Stimulated activated CD8-positive, alpha-beta memory T cell treated with anti-CD3 and anti-CD28 coated beads, Interleukin-12 subunit alpha, Interleukin-12 subunit beta, amount 100 ng/mL, for 24 hours (primary cell): Measurements from ENCODE around the gene FAM98B.

Experiments
- DNase-seq: peaks from one replicate; pipeline ENCODE4 v3.0.0-alpha.2; 2020; ENCODE audit errors: extremely low read depth

Gene FAM98B

GRCh38 chr15:38461066-38461833, 7.3 kb downstream of the FAM98B start:
- DNase-seq, result no peak

- DNase-seq, result no peak
Measured at GRCh38 chr15:38463893-38464292, 10.0 kb downstream of the FAM98B start.

GRCh38 chr15:38464675-38465074, 10.7 kb downstream of the FAM98B start:
- DNase-seq, result no peak

GRCh38 chr15:38470816-38471215, 16.9 kb downstream of the FAM98B start:
- DNase-seq, result no peak

GRCh38 chr15:38471974-38472373, 18.0 kb downstream of the FAM98B start:
- no peak for DNase-seq

GRCh38 chr15:38474155-38474757, 20.3 kb downstream of the FAM98B start:
- no peak for DNase-seq

GRCh38 chr15:38475361-38475760, 21.4 kb downstream of the FAM98B start:
- no peak for DNase-seq

- no peak for DNase-seq
Measured at GRCh38 chr15:38476120-38476519, 22.2 kb downstream of the FAM98B start.

GRCh38 chr15:38477637-38478036, 23.7 kb downstream of the FAM98B start:
- DNase-seq, result no peak

GRCh38 chr15:38479266-38479665, 25.3 kb downstream of the FAM98B start:
- no peak for DNase-seq

- DNase-seq, result no peak
Measured at GRCh38 chr15:38479756-38480155, 25.8 kb downstream of the FAM98B start.

- no peak for DNase-seq
Measured at GRCh38 chr15:38481113-38481512, 27.2 kb downstream of the FAM98B start.

- DNase-seq, result no peak
Measured at GRCh38 chr15:38481761-38482160, 27.8 kb downstream of the FAM98B start.

- no peak for DNase-seq
Measured at GRCh38 chr15:38482572-38482971, 28.6 kb downstream of the FAM98B start.

- no peak for DNase-seq
Measured at GRCh38 chr15:38486936-38487335, 33.0 kb downstream of the FAM98B start.

- DNase-seq, result no peak
Measured at GRCh38 chr15:38487378-38487777, 33.5 kb downstream of the FAM98B start.

- no peak for DNase-seq
Measured at GRCh38 chr15:38490242-38490922, 36.5 kb downstream of the FAM98B start.

GRCh38 chr15:38496151-38496550, 42.2 kb downstream of the FAM98B start:
- DNase-seq, result no peak

GRCh38 chr15:38499651-38500050, 45.7 kb downstream of the FAM98B start:
- DNase-seq, result no peak

- DNase-seq, result no peak
Measured at GRCh38 chr15:38503496-38503895, 49.6 kb downstream of the FAM98B start.

- DNase-seq, result no peak
Measured at GRCh38 chr15:38504680-38505467, 50.9 kb downstream of the FAM98B start.

GRCh38 chr15:38506997-38507396, 53.1 kb downstream of the FAM98B start:
- no peak for DNase-seq
